Upper lobe of left lung (tissue), 6 donors: ENCODE results near the gene CCL20. TPM values are rescaled to one million over a fixed set of nuclear protein-coding genes. Genes with fewer than 3 reads are reported as not detected.
"Not testable (repeated sequence)": the region's sequence is repeated elsewhere in the genome, so short reads cannot be mapped to it uniquely, and the experiment has no call there.

Source experiments
- ATAC-seq, 2 donors: fragments of 200-7000 bp; cut with Tn5 transposase; one replicate each; pipeline ENCODE4 v1.9.1; 2022; ENCODE audit warnings: mild to moderate bottlenecking in 2 of 2, moderate library complexity in 2 of 2; ENCODE audit not compliant: low FRiP score in 2 of 2
- DNase-seq, 2 donors: peaks; one replicate each; pipeline ENCODE4 v3.0.0-alpha.2; 2019 to 2020
- H3K27ac ChIP-seq, 4 donors: fragments of 200-600 bp; sonication (generic); one replicate each; pipeline ENCODE4 v1.5.1; 2016 to 2019
- H3K27me3 ChIP-seq, 4 donors: fragments of 200-600 bp; sonication (generic); one replicate each; pipeline ENCODE4 v1.5.1; 2017 to 2019
- H3K36me3 ChIP-seq, 4 donors: fragments of 200-600 bp; sonication (generic); one replicate each; pipeline ENCODE4 v1.5.1; 2016 to 2019
- H3K4me1 ChIP-seq, 4 donors: fragments of 200-600 bp; sonication (generic); one replicate each; pipeline ENCODE4 v1.5.1; 2018 to 2019
- H3K4me3 ChIP-seq, 4 donors: fragments of 200-600 bp; sonication (generic); one replicate each; pipeline ENCODE4 v1.5.1; 2017 to 2019; ENCODE audit warnings: mild to moderate bottlenecking in 2 of 4, moderate library complexity in 1 of 4
- H3K9me3 ChIP-seq, 4 donors: fragments of 200-600 bp; sonication (generic); one replicate each; pipeline ENCODE4 v1.5.1; 2018 to 2019
- CTCF ChIP-seq, 6 experiments: fragments of 450-650 bp in 4 of 6; fragments of 200-600 bp in 2 of 6; sonication (generic) in 2 of 6; IDR thresholded peaks; one replicate each; pipeline ENCODE4 v1.5.1; 2016 to 2019; ENCODE audit warnings: antibody characterized with exemption in 6 of 6
- EP300 ChIP-seq, 4 donors: sonication (generic); formaldehyde crosslinking; IDR thresholded peaks; one replicate each; pipeline ENCODE4 v1.5.1; 2017; ENCODE audit warnings: antibody characterized with exemption in 4 of 4, control low read depth in 2 of 4
- POLR2A ChIP-seq, 4 donors: fragments of 450-650 bp; IDR thresholded peaks; one replicate each; pipeline ENCODE4 v1.5.1; 2016 to 2017; ENCODE audit warnings: antibody characterized with exemption in 4 of 4, mild to moderate bottlenecking in 2 of 4
- POLR2AphosphoS5 ChIP-seq, 2 donors: sonication (generic); formaldehyde crosslinking; IDR thresholded peaks; one replicate each; pipeline ENCODE4 v1.5.1; 2017; ENCODE audit warnings: antibody characterized with exemption in 2 of 2
- WGBS, 2 donors: methylation state at CpG; one replicate each; pipeline ENCODE4 v1.1.5; 2017 to 2018; 5-methylcytosine and 5-hydroxymethylcytosine counted together
- total RNA-seq, 6 donors: library from RNA; depleted of rRNA in 4 of 6; stranded (reverse); fragments of >200 nt in 4 of 6; gene quantifications; one replicate each; pipeline versions ENCODE4 v1.1.0 to v1.2.1, GENCODE V29; 2016 to 2021
- donor health status: DM: no; HTN: no; CAD: no; lungs with moderate emphysema.
- donor health status: DM: no; HTN: yes; CAD: no; lungs with severe emphysema.

CCL20 gene
- total RNA-seq, 6 donors from 2014 or later, result 0.66 to 8.6 (median 3.8) TPM; not detected in 1

GRCh38 chr2:227834423-227834822 lies 20.8 kb downstream of the CCL20 start:
- no peaks in the 10 kb centered on the region for H3K9me3 ChIP-seq
- H3K27me3 ChIP-seq, result no peaks in the 10 kb centered on the region
- DNase-seq (no peak), ATAC-seq (no peak)
- no peak overlapping the region for H3K4me3 ChIP-seq
- TF ChIP-seq POLR2A (IDR thresholded peaks at IDR 0.05), result no peak
- no peak for TF ChIP-seq POLR2AphosphoS5 (IDR thresholded peaks at IDR 0.05)
- no peak for TF ChIP-seq CTCF (IDR thresholded peaks at IDR 0.05)
- no peak for TF ChIP-seq EP300 (IDR thresholded peaks at IDR 0.05)
- H3K4me1 ChIP-seq, result no peaks in the 10 kb centered on the region
- H3K36me3 ChIP-seq, result no peaks in the 10 kb centered on the region
- whole genome bisulfite sequencing, 2 donors, result 89 to 91% methylated on average over 10 of the region's 10 CpGs
- no peak overlapping the region for H3K27ac ChIP-seq

GRCh38 chr2:227834916-227835650 lies 21.4 kb downstream of the CCL20 start:
- ATAC-seq, result no peak
- TF ChIP-seq POLR2A (IDR thresholded peaks at IDR 0.05), result no peak
- no peak for TF ChIP-seq EP300 (IDR thresholded peaks at IDR 0.05)
- TF ChIP-seq CTCF (IDR thresholded peaks at IDR 0.05), result no peak
- TF ChIP-seq POLR2AphosphoS5 (IDR thresholded peaks at IDR 0.05), result no peak
- H3K4me3 ChIP-seq, result no peak overlapping the region
- H3K36me3 ChIP-seq, result no peaks in the 10 kb centered on the region
- H3K27me3 ChIP-seq, result no peaks in the 10 kb centered on the region
- no peak overlapping the region for H3K27ac ChIP-seq
- H3K4me1 ChIP-seq, result no peaks in the 10 kb centered on the region
- H3K9me3 ChIP-seq, result no peaks in the 10 kb centered on the region
- WGBS, 2 donors, result 74 to 84% methylated on average over 5 of the region's 5 CpGs
- DNase-seq, result no peak

- 63 to 72% methylated on average over 4 to 7 of the region's 7 CpGs for WGBS, 2 donors
- H3K27ac ChIP-seq, H3K9me3 ChIP-seq, H3K4me1 ChIP-seq, H3K36me3 ChIP-seq, H3K27me3 ChIP-seq, ATAC-seq, H3K4me3 ChIP-seq: not testable (repeated sequence)
- DNase-seq, result peak in 1 of 2 donors; percentile 32
Observed at GRCh38 chr2:227839339-227840129, 25.9 kb downstream of the CCL20 start.

GRCh38 chr2:227846831-227847230 lies 33.2 kb downstream of the CCL20 start:
- H3K27me3 ChIP-seq, result no peaks in the 10 kb centered on the region
- WGBS, 2 donors, result 65 to 81% methylated on average over 1 of the region's 1 CpG

More at GRCh38 chr2:227846831-227847230, 33.2 kb downstream of the CCL20 start:
- Histone ChIP-seq H3K4me3 (no peak overlapping the region), H3K36me3 (no peaks in the 10 kb centered on the region), H3K27ac (no peak overlapping the region), H3K9me3 (no peaks in the 10 kb centered on the region), H3K4me1 (no peaks in the 10 kb centered on the region)
- TF ChIP-seq EP300 (IDR thresholded peaks at IDR 0.05) (no peak), CTCF (IDR thresholded peaks at IDR 0.05) (no peak), POLR2A (IDR thresholded peaks at IDR 0.05) (no peak)
- ATAC-seq (no peak), DNase-seq (no peak)
